K562 (cell line): ENCODE results near the gene AP1S3. TPM values are rescaled to one million over a fixed set of nuclear protein-coding genes. Genes with fewer than 3 reads are reported as not detected.

ENCODE experiments used
- ATF1 ChIP-seq, 2 experiments: fragments of 450-650 bp in 1 of 2; IDR thresholded peaks; 2 replicates each; pipeline ENCODE4 v1.6.1; 2016; ENCODE audit warnings: missing compliant biosample characterization in 1 of 2, missing genetic modification characterization in 1 of 2
- BCLAF1 ChIP-seq, 2 experiments: fragments of 450-650 bp in 1 of 2; IDR thresholded peaks; 2 replicates each; pipeline ENCODE4 v1.6.1; 2011 to 2017; ENCODE audit warnings: low read depth in 2 of 2, antibody characterized with exemption in 1 of 2, borderline replicate concordance in 1 of 2, low read length in 1 of 2, mild to moderate bottlenecking in 1 of 2, mixed read lengths in 1 of 2; ENCODE audit not compliant: control insufficient read depth in 1 of 2
- CBX3 ChIP-seq, 2 experiments: IDR thresholded peaks; 1 replicate in 1 of 2; 2 replicates in 1 of 2; pipeline ENCODE4 v1.6.1; 2012; ENCODE audit warnings: inconsistent platforms in 2 of 2, low read length in 2 of 2, borderline replicate concordance in 1 of 2, control low read depth in 1 of 2
- CBX5 ChIP-seq: IDR thresholded peaks from 2 replicates; pipeline ENCODE4 v1.6.1; 2014; ENCODE audit warnings: low read depth, borderline replicate concordance
- DIDO1 ChIP-seq: fragments of 450-650 bp; IDR thresholded peaks from 2 replicates; pipeline ENCODE4 v1.6.1; 2016; ENCODE audit warnings: low read depth, missing biosample characterization, missing genetic modification characterization
- ERF ChIP-seq: fragments of 450-650 bp; formaldehyde crosslinking; IDR thresholded peaks from 2 replicates; pipeline ENCODE4 v1.4.0; 2020; ENCODE audit warnings: mild to moderate bottlenecking, mixed read lengths
- GTF2A2 ChIP-seq: IDR thresholded peaks from 2 replicates; pipeline ENCODE4 v1.6.1; 2016; ENCODE audit warnings: mild to moderate bottlenecking, missing genetic modification characterization, missing compliant biosample characterization
- HES1 ChIP-seq: fragments of 450-650 bp; IDR thresholded peaks from 2 replicates; pipeline ENCODE4 v1.6.1; 2016; ENCODE audit warnings: low read depth, mild to moderate bottlenecking, moderate library complexity
- NR2F6 ChIP-seq: fragments of 450-650 bp; formaldehyde crosslinking; IDR thresholded peaks from 2 replicates; pipeline ENCODE4 v1.4.0; 2020; ENCODE audit warnings: mild to moderate bottlenecking
- PURB ChIP-seq: sonication (generic); formaldehyde crosslinking; IDR thresholded peaks from 2 replicates; pipeline ENCODE4 v1.9.0; 2021; ENCODE audit warnings: low read depth, mild to moderate bottlenecking, missing genetic modification reagents
- RFX5 ChIP-seq: IDR thresholded peaks from 2 replicates; pipeline ENCODE4 v1.6.1; 2011; ENCODE audit warnings: low read depth, mild to moderate bottlenecking, improper control_type of control experiment, low read length
- TAF7 ChIP-seq: fragments of 450-650 bp; IDR thresholded peaks from 2 replicates; pipeline ENCODE4 v1.6.1; 2016; ENCODE audit warnings: missing genetic modification characterization, missing compliant biosample characterization
- TARDBP ChIP-seq: fragments of 450-650 bp; IDR thresholded peaks from 2 replicates; pipeline ENCODE4 v1.6.1; 2016
- ZNF140 ChIP-seq: fragments of 250-450 bp; sonication (Bioruptor Pico); IDR thresholded peaks from 2 replicates; pipeline ENCODE4 v1.8.0; 2021; ENCODE audit warnings: moderate library complexity, mild to moderate bottlenecking, inconsistent platforms
- ZNF263 ChIP-seq: sonication (generic); formaldehyde crosslinking; IDR thresholded peaks from 2 replicates; pipeline ENCODE4 v1.8.0; 2022; ENCODE audit warnings: mild to moderate bottlenecking, missing genetic modification reagents, borderline replicate concordance
- ZNF444 ChIP-seq: fragments of 250-450 bp; sonication (Bioruptor Pico); IDR thresholded peaks from 2 replicates; pipeline ENCODE4 v1.4.0; 2020; ENCODE audit warnings: mild to moderate bottlenecking, moderate library complexity
- ZNF551 ChIP-seq: fragments of 250-450 bp; sonication (Bioruptor Pico); IDR thresholded peaks from 2 replicates; pipeline ENCODE4 v1.5.0; 2021; ENCODE audit warnings: mild to moderate bottlenecking, moderate library complexity
- ZNF699 ChIP-seq: fragments of 250-450 bp; sonication (Bioruptor Pico); IDR thresholded peaks from 2 replicates; pipeline ENCODE4 v1.8.0; 2021; ENCODE audit warnings: mild to moderate bottlenecking, moderate library complexity; ENCODE audit not compliant: insufficient replicate concordance
- ZNF740 ChIP-seq, 3 experiments: fragments of 200-800 bp in 1 of 3; sonication (Bioruptor generic) in 1 of 3; sonication (generic) in 1 of 3; formaldehyde crosslinking in 1 of 3; IDR thresholded peaks; 2 replicates each; pipeline versions ENCODE4 v1.6.1 to v1.8.0; 2016 to 2022; ENCODE audit warnings: mild to moderate bottlenecking in 2 of 3, missing compliant biosample characterization in 2 of 3, missing genetic modification characterization in 2 of 3, missing genetic modification reagents in 1 of 3
- ZNF785 ChIP-seq: fragments of 250-450 bp; sonication (Bioruptor Pico); IDR thresholded peaks from 2 replicates; pipeline ENCODE4 v1.4.0; 2020; ENCODE audit warnings: mild to moderate bottlenecking
- polyA plus RNA-seq, 8 experiments: library from polyadenylated mRNA; depleted of rRNA in 4 of 8; stranded (reverse) in 5 of 8; unstranded in 3 of 8; fragments of >200 nt; fragmentation: Nextera tagmentation in 2 of 8; fragmentation: Illumina TruSeq in 1 of 8; extraction: Ambion mirVana in 2 of 8; extraction: Trizol in 1 of 8; gene quantifications; 2 replicates each; pipeline versions ENCODE4 v1.2.1 to v1.2.3, GENCODE V29; 2011 to 2014; ENCODE audit warnings: inconsistent platforms in 1 of 8, missing spikeins in 1 of 8
- total RNA-seq, 7 experiments: library from RNA; depleted of rRNA in 6 of 7; stranded (reverse); fragments of >200 nt in 6 of 7; fragmentation: Illumina TruSeq in 2 of 7; extraction: Trizol in 2 of 7; gene quantifications; 2 replicates each; pipeline versions ENCODE4 v1.2.1 to v1.2.3, GENCODE V29; 2011 to 2021; ENCODE audit warnings: low replicate concordance in 1 of 7
- TF ChIP-seq, protein P1 (sequence below): fragments of 250-450 bp; sonication (Bioruptor Pico); IDR thresholded peaks from 2 replicates; pipeline ENCODE4 v1.6.1; 2021; ENCODE audit warnings: mild to moderate bottlenecking
- TF ChIP-seq, protein P2 (sequence below): sonication (generic); formaldehyde crosslinking; IDR thresholded peaks from 2 replicates; pipeline ENCODE4 v1.4.0; 2020; ENCODE audit warnings: mild to moderate bottlenecking, missing genetic modification reagents

The AP1S3 gene
- total and polyA plus RNA-seq, 9 of the 15 experiments (the other 6 are each of a cell fraction or from before 2014, with no cell fraction given) = 0.50 to 3.8 (median 2.1) TPM

DNA sequence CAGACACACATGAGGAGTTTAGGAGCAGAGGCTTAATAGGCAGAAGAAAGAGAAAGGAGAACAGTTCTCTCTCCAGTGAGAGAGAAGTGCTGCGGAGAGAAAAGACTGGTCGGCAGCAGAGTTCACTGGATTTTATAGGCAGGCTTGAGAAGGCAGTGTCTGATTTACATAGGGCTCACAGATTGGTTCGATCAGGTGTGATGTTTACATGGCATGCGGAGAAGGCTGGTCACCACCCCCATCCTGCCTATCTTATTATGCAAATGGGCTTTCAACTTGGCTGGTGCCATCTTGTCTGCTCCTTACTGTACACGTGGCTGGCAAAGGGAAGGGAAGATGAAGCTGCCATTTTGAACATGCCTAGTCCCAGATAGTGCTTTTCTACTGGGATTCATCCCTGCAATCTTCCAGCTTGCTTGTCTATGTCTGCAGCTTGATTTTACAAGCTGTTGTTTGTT is 113.4 kb downstream of the AP1S3 start (continued):
- TF ChIP-seq RFX5 = no peak
- TF ChIP-seq ATF1 (CRISPR knock-in tag; IDR thresholded peaks at IDR 0.05) = no peak
- TF ChIP-seq ATF1 (tag; IDR thresholded peaks at IDR 0.05) = peak; percentile 73
- TF ChIP-seq CBX3 (IDR thresholded peaks at IDR 0.05; ENCODE audit: borderline replicate concordance in 1 of 2, low read length in 2 of 2) = no peak
- TF ChIP-seq ERF (CRISPR knock-in tag) = no peak
- TF ChIP-seq TARDBP = no peak
- no peak for TF ChIP-seq ZNF785 (CRISPR knock-in tag)
- TF ChIP-seq TAF7 (tag) = no peak; the same call in 1 of the 2 replicates
- TF ChIP-seq GTF2A2 = peak; percentile 10; the same call in 1 of the 2 replicates
- TF ChIP-seq ZNF699 = no peak
- TF ChIP-seq, protein P1, sequence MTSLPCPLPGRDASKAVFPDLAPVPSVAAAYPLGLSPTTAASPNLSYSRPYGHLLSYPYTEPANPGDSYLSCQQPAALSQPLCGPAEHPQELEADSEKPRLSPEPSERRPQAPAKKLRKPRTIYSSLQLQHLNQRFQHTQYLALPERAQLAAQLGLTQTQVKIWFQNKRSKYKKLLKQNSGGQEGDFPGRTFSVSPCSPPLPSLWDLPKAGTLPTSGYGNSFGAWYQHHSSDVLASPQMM (CRISPR knock-in tag) = no peak
- no peak for TF ChIP-seq HES1
- no peak for TF ChIP-seq ZNF551 (CRISPR knock-in tag)
- no peak for TF ChIP-seq BCLAF1 (IDR thresholded peaks at IDR 0.05; ENCODE audit: borderline replicate concordance in 1 of 2, control insufficient read depth in 1 of 2, low read depth in 2 of 2, low read length in 1 of 2)
- TF ChIP-seq ZNF263 (CRISPR knock-in tag) = no peak
- no peak for TF ChIP-seq ZNF140 (CRISPR knock-in tag)
- TF ChIP-seq CBX5 = peak; percentile 10; the same call in 1 of the 2 replicates
- TF ChIP-seq ZNF740 (CRISPR knock-in tag; IDR thresholded peaks at IDR 0.05) = no peak
- no peak for TF ChIP-seq ZNF740 (tag; IDR thresholded peaks at IDR 0.05)
- TF ChIP-seq PURB (CRISPR knock-in tag) = no peak
- TF ChIP-seq ZNF444 = no peak
- TF ChIP-seq NR2F6 (CRISPR knock-in tag) = no peak
- TF ChIP-seq, protein P2, sequence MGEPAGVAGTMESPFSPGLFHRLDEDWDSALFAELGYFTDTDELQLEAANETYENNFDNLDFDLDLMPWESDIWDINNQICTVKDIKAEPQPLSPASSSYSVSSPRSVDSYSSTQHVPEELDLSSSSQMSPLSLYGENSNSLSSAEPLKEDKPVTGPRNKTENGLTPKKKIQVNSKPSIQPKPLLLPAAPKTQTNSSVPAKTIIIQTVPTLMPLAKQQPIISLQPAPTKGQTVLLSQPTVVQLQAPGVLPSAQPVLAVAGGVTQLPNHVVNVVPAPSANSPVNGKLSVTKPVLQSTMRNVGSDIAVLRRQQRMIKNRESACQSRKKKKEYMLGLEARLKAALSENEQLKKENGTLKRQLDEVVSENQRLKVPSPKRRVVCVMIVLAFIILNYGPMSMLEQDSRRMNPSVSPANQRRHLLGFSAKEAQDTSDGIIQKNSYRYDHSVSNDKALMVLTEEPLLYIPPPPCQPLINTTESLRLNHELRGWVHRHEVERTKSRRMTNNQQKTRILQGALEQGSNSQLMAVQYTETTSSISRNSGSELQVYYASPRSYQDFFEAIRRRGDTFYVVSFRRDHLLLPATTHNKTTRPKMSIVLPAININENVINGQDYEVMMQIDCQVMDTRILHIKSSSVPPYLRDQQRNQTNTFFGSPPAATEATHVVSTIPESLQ (CRISPR knock-in tag) = no peak
- no peak for TF ChIP-seq DIDO1 (tag)
